ENCODE data around the gene TBKBP1. TPM values are rescaled to one million over a fixed set of nuclear protein-coding genes. Genes with fewer than 3 reads are reported as not detected.

Gene TBKBP1
- total RNA-seq, 1 experiment from 2014 or later, result 9.0 TPM

DNA sequence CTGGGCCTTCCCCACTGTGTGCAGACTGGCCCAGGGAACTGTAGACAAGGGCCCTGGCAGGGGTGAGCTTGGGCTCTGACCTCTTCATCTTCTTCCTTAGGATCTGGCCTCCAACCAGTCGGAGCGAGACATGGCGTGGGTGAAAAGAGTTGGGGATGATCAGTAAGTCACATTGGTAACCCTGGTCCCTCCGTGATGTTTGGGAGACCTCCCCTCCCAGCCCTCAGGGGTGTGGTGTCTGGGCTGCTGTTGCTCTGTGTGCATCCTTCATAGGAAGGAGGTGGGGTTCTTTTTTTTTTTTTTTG, 5.5 kb downstream of the TBKBP1 start:
- Histone ChIP-seq H3K36me3 (ENCODE audit: low read depth, low read length) (no peaks in the 10 kb centered on the region), H3F3A (ENCODE audit: low read length, unreplicated experiment) (no peaks in the 10 kb centered on the region), H3K9ac (ENCODE audit: low read length) (no peak overlapping the region), H2AFZ (ENCODE audit: low read length) (no peak overlapping the region), H3K79me2 (ENCODE audit: low read length) (no peaks in the 10 kb centered on the region), H3K4me1 (ENCODE audit: insufficient read depth, low read length) (peaks cover 7% of the 10 kb centered on the region; the same call in 1 of the 2 replicates), H4K20me1 (ENCODE audit: low read length) (no peaks in the 10 kb centered on the region), H3K4me3 (ENCODE audit: low read length) (no peak overlapping the region), H3K9me3 (ENCODE audit: low read length) (no peaks in the 10 kb centered on the region), H3K9me2 (replicated peaks; ENCODE audit: low read length) (no peaks in the 10 kb centered on the region), H3K27ac (ENCODE audit: low read length) (no peak overlapping the region), H3K27me3 (ENCODE audit: low read length) (no peaks in the 10 kb centered on the region), H3K4me2 (ENCODE audit: low read length) (no peak overlapping the region)
- no TSS peak for BruUV-seq (replicated peaks)
- POLR2A ChIA-PET (ENCODE audit: unreplicated experiment), result no interaction called here
- ATAC-seq (no peak), DNase-seq (no peak)
- intact Hi-C loops (cut with micrococcal nuclease), result loop anchor here (1.0 kb wide), 1 partner anchor 103 kb away; no protein-coding TSS in a partner anchor
- no peak for TF ChIP-seq EZH2phosphoT487 (IDR thresholded peaks at IDR 0.05; ENCODE audit: borderline replicate concordance, low read length)
- TF ChIP-seq EZH2 (IDR thresholded peaks at IDR 0.05; ENCODE audit: low read length, unreplicated experiment), result no peak
- TF ChIP-seq, protein P1, sequence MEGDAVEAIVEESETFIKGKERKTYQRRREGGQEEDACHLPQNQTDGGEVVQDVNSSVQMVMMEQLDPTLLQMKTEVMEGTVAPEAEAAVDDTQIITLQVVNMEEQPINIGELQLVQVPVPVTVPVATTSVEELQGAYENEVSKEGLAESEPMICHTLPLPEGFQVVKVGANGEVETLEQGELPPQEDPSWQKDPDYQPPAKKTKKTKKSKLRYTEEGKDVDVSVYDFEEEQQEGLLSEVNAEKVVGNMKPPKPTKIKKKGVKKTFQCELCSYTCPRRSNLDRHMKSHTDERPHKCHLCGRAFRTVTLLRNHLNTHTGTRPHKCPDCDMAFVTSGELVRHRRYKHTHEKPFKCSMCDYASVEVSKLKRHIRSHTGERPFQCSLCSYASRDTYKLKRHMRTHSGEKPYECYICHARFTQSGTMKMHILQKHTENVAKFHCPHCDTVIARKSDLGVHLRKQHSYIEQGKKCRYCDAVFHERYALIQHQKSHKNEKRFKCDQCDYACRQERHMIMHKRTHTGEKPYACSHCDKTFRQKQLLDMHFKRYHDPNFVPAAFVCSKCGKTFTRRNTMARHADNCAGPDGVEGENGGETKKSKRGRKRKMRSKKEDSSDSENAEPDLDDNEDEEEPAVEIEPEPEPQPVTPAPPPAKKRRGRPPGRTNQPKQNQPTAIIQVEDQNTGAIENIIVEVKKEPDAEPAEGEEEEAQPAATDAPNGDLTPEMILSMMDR (conservative IDR thresholded peaks at IDR 0.05; ENCODE audit: low read depth, low read length), result no peak
- CTCF ChIA-PET, result interaction anchor here (0.5 to 0.9 kb wide), 3 partner anchors 35 to 89 kb away, joined by 5 to 6 read pairs (median 5); no protein-coding TSS in a partner anchor

DNA sequence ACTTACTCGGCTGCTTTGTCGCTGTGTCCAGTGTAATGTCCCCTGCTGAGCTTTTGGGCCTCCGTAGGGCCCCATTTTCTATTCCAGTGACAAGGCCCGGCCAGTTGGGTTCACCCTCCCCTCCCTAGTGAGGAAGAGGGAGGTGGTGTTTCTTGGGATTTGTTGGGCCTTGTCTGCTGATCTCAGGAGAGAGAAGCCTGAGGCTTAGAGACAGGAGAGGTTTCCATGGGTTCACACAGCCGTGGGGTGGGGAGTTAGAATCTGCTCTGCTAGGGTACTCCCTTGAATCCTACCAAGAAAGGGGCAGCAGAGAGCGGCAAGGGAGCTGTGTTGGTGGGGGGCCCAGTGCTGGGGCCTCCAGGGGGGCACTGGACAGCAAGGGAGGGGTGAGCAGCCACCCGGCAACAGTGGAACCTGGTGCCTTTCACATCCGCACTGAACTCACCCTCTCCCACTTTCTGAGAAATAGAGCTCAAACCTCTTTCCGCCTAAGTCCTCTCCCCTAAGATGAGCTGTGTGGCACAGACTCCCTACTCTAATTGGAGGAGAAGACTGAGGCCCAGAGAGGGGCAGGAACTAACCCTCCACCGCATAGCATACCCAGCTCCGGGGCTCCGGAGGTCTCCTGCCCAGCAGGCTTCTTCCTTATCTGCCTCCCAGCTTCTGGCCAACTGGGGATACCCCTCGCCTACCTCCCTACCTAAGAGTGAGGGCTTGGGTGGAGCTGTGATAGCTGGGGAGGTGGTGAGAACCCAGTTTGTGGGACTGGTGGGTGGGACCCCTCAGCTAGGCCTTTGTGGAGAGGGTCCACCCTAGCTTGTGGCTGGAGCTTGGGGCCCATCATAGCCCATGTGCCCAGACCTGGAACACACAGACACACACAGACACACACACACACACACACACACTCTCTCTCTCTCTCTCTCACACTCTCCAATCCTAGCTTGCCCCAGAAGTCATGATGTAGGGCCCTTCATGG, 6.8 kb downstream of the TBKBP1 start:
- no peak for ATAC-seq
- no peak overlapping the region for H3K9ac ChIP-seq (ENCODE audit: low read length)
- H2AFZ ChIP-seq (ENCODE audit: low read length), result no peak overlapping the region
- ChIA-PET POLR2A (ENCODE audit: unreplicated experiment) (no interaction called here), CTCF (interaction anchor here (0.6 kb wide), 1 partner anchor 101 kb away, joined by 3 read pairs; no protein-coding TSS in a partner anchor)
- TF ChIP-seq EZH2phosphoT487 (IDR thresholded peaks at IDR 0.05; ENCODE audit: borderline replicate concordance, low read length), result no peak
- TF ChIP-seq, protein P1 (conservative IDR thresholded peaks at IDR 0.05; ENCODE audit: low read depth, low read length), result no peak
- TF ChIP-seq EZH2 (IDR thresholded peaks at IDR 0.05; ENCODE audit: low read length, unreplicated experiment), result no peak
- H3K4me3 ChIP-seq (ENCODE audit: low read length), result no peak overlapping the region
- H3K9me3 ChIP-seq (ENCODE audit: low read length), result no peaks in the 10 kb centered on the region
- BruUV-seq (replicated peaks), result no TSS peak
- H3K4me1 ChIP-seq (ENCODE audit: insufficient read depth, low read length), result no peaks in the 10 kb centered on the region
- intact Hi-C loops (cut with micrococcal nuclease), result no loop called here
- no peaks in the 10 kb centered on the region for H3K36me3 ChIP-seq (ENCODE audit: low read depth, low read length)
- H3K4me2 ChIP-seq (ENCODE audit: low read length), result no peak overlapping the region
- H4K20me1 ChIP-seq (ENCODE audit: low read length), result no peaks in the 10 kb centered on the region
- no peak for DNase-seq
- H3K27ac ChIP-seq (ENCODE audit: low read length), result no peak overlapping the region
- H3K79me2 ChIP-seq (ENCODE audit: low read length), result no peaks in the 10 kb centered on the region
- no peaks in the 10 kb centered on the region for H3F3A ChIP-seq (ENCODE audit: low read length, unreplicated experiment)
- no peaks in the 10 kb centered on the region for H3K9me2 ChIP-seq (replicated peaks; ENCODE audit: low read length)
- H3K27me3 ChIP-seq (ENCODE audit: low read length), result no peaks in the 10 kb centered on the region

DNA sequence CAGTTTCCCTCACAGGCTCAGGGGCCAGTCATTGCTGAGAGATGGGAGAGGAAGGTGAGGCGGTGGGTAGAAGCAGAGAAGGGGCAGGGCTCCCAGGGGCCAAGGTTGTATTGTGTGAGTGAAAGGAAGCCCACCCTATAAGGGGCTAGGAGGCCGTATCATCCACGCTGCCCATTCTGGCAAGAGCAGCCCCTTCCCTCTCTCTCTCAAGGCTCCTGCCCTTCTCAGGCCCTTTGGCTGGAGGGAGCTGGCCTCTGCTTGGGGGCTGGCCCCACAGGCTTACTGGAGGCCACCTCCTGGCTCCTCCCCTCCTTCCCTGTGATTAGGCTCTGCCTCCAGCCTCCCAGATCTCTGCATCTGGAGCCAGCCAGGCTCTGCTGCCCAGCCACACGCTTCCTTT, 7.6 kb downstream of the TBKBP1 start:
- no peak for ATAC-seq
- H3K79me2 ChIP-seq (ENCODE audit: low read length), result no peaks in the 10 kb centered on the region
- no peak overlapping the region for H3K27ac ChIP-seq (ENCODE audit: low read length)
- H3K4me2 ChIP-seq (ENCODE audit: low read length), result no peak overlapping the region
- ChIA-PET POLR2A (ENCODE audit: unreplicated experiment) (no interaction called here), CTCF (no interaction called here)
- no peak for TF ChIP-seq EZH2phosphoT487 (IDR thresholded peaks at IDR 0.05; ENCODE audit: borderline replicate concordance, low read length)
- TF ChIP-seq, protein P1 (conservative IDR thresholded peaks at IDR 0.05; ENCODE audit: low read depth, low read length), result no peak
- TF ChIP-seq EZH2 (IDR thresholded peaks at IDR 0.05; ENCODE audit: low read length, unreplicated experiment), result no peak
- no peaks in the 10 kb centered on the region for H4K20me1 ChIP-seq (ENCODE audit: low read length)
- DNase-seq, result no peak
- H3K27me3 ChIP-seq (ENCODE audit: low read length), result no peaks in the 10 kb centered on the region
- H2AFZ ChIP-seq (ENCODE audit: low read length), result no peak overlapping the region
- no peaks in the 10 kb centered on the region for H3K4me1 ChIP-seq (ENCODE audit: insufficient read depth, low read length)
- H3K9me2 ChIP-seq (replicated peaks; ENCODE audit: low read length), result no peaks in the 10 kb centered on the region
- no peaks in the 10 kb centered on the region for H3F3A ChIP-seq (ENCODE audit: low read length, unreplicated experiment)
- H3K9ac ChIP-seq (ENCODE audit: low read length), result no peak overlapping the region
- intact Hi-C loops (cut with micrococcal nuclease), result no loop called here
- H3K36me3 ChIP-seq (ENCODE audit: low read depth, low read length), result no peaks in the 10 kb centered on the region
- no peak overlapping the region for H3K4me3 ChIP-seq (ENCODE audit: low read length)
- no TSS peak for BruUV-seq (replicated peaks)
- no peaks in the 10 kb centered on the region for H3K9me3 ChIP-seq (ENCODE audit: low read length)

Measured in PC-3 (cell line).